Suprapubic skin (tissue), 3 donors: Measurements from ENCODE around the gene NUDT6.

Experiments used
- POLR2A ChIP-seq, 2 donors: fragments of 450-650 bp; IDR thresholded peaks; one replicate each; pipeline ENCODE4 v1.6.1; 2017; ENCODE audit warnings: antibody characterized with exemption in 2 of 2, mild to moderate bottlenecking in 2 of 2, moderate library complexity in 2 of 2
- TF ChIP-seq, protein P1 (sequence below), 2 donors: fragments of 200-600 bp in 1 of 2; fragments of 450-650 bp in 1 of 2; sonication (generic) in 1 of 2; IDR thresholded peaks; one replicate each; pipeline ENCODE4 v1.5.1; 2016 to 2019; ENCODE audit warnings: antibody characterized with exemption in 2 of 2, mild to moderate bottlenecking in 1 of 2, moderate library complexity in 1 of 2

DNA sequence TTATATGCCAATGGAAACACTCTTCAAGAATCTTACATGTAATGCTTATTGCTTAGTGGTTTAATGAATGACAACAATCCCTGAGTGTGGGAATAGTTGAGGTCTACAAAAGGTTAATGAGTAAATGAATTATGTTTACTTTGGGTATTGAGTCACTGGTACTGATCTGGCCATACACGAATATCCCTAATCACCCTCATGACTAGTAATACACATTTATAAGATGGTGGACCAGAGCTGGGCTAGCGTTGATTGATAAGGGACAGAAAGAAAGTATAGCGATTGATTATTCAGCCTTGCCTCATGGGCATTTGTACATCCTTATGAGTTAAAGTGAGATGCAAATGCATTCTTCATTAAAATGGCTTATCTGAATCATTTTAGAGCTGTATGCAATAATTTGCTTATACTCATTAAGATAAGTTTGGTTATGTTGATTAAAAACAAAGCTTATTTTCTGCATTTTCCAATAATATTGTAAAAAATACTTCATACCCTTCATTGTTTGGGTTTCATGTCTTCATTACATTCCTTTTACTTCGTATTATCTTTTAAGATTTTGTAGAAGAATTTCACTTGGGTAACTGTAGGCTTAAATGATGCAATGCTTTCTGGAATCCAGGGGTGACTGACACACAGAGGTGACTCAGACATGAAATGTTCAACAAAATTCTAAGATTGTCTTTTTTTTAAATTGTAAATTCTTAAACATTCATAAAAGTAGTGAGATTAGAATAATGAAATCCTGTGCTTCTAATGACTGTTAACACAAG is 48.4 kb downstream of the NUDT6 start:
- TF ChIP-seq, protein P1, sequence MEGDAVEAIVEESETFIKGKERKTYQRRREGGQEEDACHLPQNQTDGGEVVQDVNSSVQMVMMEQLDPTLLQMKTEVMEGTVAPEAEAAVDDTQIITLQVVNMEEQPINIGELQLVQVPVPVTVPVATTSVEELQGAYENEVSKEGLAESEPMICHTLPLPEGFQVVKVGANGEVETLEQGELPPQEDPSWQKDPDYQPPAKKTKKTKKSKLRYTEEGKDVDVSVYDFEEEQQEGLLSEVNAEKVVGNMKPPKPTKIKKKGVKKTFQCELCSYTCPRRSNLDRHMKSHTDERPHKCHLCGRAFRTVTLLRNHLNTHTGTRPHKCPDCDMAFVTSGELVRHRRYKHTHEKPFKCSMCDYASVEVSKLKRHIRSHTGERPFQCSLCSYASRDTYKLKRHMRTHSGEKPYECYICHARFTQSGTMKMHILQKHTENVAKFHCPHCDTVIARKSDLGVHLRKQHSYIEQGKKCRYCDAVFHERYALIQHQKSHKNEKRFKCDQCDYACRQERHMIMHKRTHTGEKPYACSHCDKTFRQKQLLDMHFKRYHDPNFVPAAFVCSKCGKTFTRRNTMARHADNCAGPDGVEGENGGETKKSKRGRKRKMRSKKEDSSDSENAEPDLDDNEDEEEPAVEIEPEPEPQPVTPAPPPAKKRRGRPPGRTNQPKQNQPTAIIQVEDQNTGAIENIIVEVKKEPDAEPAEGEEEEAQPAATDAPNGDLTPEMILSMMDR (IDR thresholded peaks at IDR 0.05) = no peak
- no peak for TF ChIP-seq POLR2A (IDR thresholded peaks at IDR 0.05)
